NCI-H128 (cell line): Measurements from ENCODE around the gene ZP2.
"Not testable (repeated sequence)": the region's sequence is repeated elsewhere in the genome, so short reads cannot be mapped to it uniquely, and the experiment has no call there.

Experiments used
- DNase-seq: peaks from one replicate; lab custom pipeline; 2025; ENCODE audit not compliant: unreplicated experiment; lab: John Stamatoyannopoulos, UW

ZP2 gene

GRCh38 chr16:21152160-21153030 is 59.0 kb downstream of the ZP2 start:
- DNase-seq, result not testable (repeated sequence)

DNA sequence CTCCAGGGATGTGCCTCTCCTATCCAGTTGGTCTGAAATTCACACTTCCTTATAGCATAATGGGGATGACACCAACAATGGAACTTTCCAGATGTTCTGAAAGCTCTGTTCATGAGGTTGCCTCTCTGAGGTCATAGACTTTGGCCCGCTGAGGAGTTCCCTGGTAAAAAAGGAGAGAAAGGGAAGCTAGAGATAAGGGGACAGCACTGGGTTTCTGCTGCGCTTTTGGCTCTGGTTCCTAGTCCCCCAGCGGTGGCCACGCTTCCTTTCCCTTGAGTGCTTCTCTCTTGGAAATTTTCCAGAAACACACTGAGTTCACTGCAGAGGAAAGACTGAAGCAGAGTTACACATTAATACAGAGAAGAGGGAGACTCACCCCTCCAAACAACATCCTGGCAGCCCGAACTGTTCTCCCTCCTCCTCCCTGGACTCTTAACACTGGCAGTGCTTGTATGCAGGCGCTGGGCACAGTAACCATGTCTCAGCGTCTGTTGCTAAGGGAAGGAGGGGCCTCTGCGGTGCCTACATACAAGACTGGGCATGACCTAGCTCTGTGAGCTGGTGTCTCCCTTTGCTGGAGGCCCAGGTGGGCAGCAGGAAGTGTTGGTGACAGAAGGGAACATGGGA is 60.9 kb downstream of the ZP2 start, which contains the start of gene DNAH3:
TSS of gene DNAH3 (minus strand) at position 472 of the 627 bp plus-strand sequence. CDS start 527 bp downstream, outside the sequence.
- peak; percentile 50 for DNase-seq
